K562 (cell line): ENCODE measurements around the gene CRYBA4. TPM values are rescaled to one million over a fixed set of nuclear protein-coding genes. Genes with fewer than 3 reads are reported as not detected.

ENCODE experiments used
- ARNT ChIP-seq, 2 experiments: fragments of 450-650 bp; IDR thresholded peaks; 2 replicates each; pipeline ENCODE4 v1.6.1; 2016; ENCODE audit warnings: mild to moderate bottlenecking in 1 of 2
- C11orf30 ChIP-seq: fragments of 450-650 bp; IDR thresholded peaks from 2 replicates; pipeline ENCODE4 v1.6.1; 2016; ENCODE audit warnings: low read depth, mild to moderate bottlenecking
- ETV6 ChIP-seq, 3 experiments: fragments of 150-350 bp in 1 of 3; sonication (generic) in 1 of 3; formaldehyde crosslinking in 1 of 3; IDR thresholded peaks; 2 replicates each; pipeline versions ENCODE4 v1.6.1 to v1.8.0; 2014 to 2022; ENCODE audit warnings: borderline replicate concordance in 2 of 3, low read depth in 2 of 3, antibody characterized with exemption in 1 of 3, low read length in 1 of 3, mild to moderate bottlenecking in 1 of 3, missing genetic modification reagents in 1 of 3
- GABPA ChIP-seq: fragments of 200-800 bp; sonication (Bioruptor generic); conservative IDR thresholded peaks from 2 replicates; pipeline ENCODE4 v1.6.1; 2016; ENCODE audit warnings: low read depth, missing genetic modification characterization, missing compliant biosample characterization
- KDM1A ChIP-seq, 2 experiments: fragments of 450-650 bp; IDR thresholded peaks; 2 replicates each; pipeline ENCODE4 v1.6.1; 2016; ENCODE audit warnings: mild to moderate bottlenecking in 2 of 2
- KLF6 ChIP-seq: fragments of 250-450 bp; sonication (Bioruptor Pico); IDR thresholded peaks from 2 replicates; pipeline ENCODE4 v1.4.0; 2020; ENCODE audit warnings: mild to moderate bottlenecking, moderate library complexity, borderline replicate concordance
- POLR2AphosphoS2 ChIP-seq: IDR thresholded peaks from 2 replicates; pipeline ENCODE4 v1.6.1; 2012; ENCODE audit warnings: low read length, improper control_type of control experiment
- RBM34 ChIP-seq: fragments of 200-400 bp; formaldehyde crosslinking; IDR thresholded peaks from 2 replicates; pipeline ENCODE4 v1.6.1; 2018; ENCODE audit warnings: low read length, borderline replicate concordance; ENCODE audit not compliant: insufficient read depth
- SMAD4 ChIP-seq: fragments of 250-450 bp; sonication (Bioruptor Pico); conservative IDR thresholded peaks from 2 replicates; pipeline ENCODE4 v1.8.0; 2021; ENCODE audit warnings: inconsistent platforms, mild to moderate bottlenecking, moderate library complexity
- polyA plus RNA-seq, 8 experiments: library from polyadenylated mRNA; depleted of rRNA in 4 of 8; stranded (reverse) in 5 of 8; unstranded in 3 of 8; fragments of >200 nt; fragmentation: Nextera tagmentation in 2 of 8; fragmentation: Illumina TruSeq in 1 of 8; extraction: Ambion mirVana in 2 of 8; extraction: Trizol in 1 of 8; gene quantifications; 2 replicates each; pipeline versions ENCODE4 v1.2.1 to v1.2.3, GENCODE V29; 2011 to 2014; ENCODE audit warnings: inconsistent platforms in 1 of 8, missing spikeins in 1 of 8
- total RNA-seq, 7 experiments: library from RNA; depleted of rRNA in 6 of 7; stranded (reverse); fragments of >200 nt in 6 of 7; fragmentation: Illumina TruSeq in 2 of 7; extraction: Trizol in 2 of 7; gene quantifications; 2 replicates each; pipeline versions ENCODE4 v1.2.1 to v1.2.3, GENCODE V29; 2011 to 2021; ENCODE audit warnings: low replicate concordance in 1 of 7
- TF ChIP-seq, protein P1 (sequence below), 2 experiments: fragments of 450-650 bp in 1 of 2; sonication (generic) in 1 of 2; formaldehyde crosslinking in 1 of 2; IDR thresholded peaks; 2 replicates each; pipeline versions ENCODE4 v1.7.1 to v1.9.0; 2016 to 2022; ENCODE audit warnings: inconsistent platforms in 1 of 2, mild to moderate bottlenecking in 1 of 2, missing genetic modification reagents in 1 of 2
- TF ChIP-seq, protein P2 (sequence below): sonication (generic); formaldehyde crosslinking; IDR thresholded peaks from 2 replicates; pipeline ENCODE4 v1.8.1; 2023; ENCODE audit warnings: mild to moderate bottlenecking, missing genetic modification reagents
- TF ChIP-seq, protein P3 (sequence below): sonication (generic); formaldehyde crosslinking; IDR thresholded peaks from 2 replicates; pipeline ENCODE4 v1.8.1; 2022; ENCODE audit warnings: missing genetic modification reagents

Gene CRYBA4
- total and polyA plus RNA-seq, 9 of the 15 experiments (the other 6 are each of a cell fraction or from before 2014, with no cell fraction given), result 0.59 to 3.3 (median 1.6) TPM

DNA sequence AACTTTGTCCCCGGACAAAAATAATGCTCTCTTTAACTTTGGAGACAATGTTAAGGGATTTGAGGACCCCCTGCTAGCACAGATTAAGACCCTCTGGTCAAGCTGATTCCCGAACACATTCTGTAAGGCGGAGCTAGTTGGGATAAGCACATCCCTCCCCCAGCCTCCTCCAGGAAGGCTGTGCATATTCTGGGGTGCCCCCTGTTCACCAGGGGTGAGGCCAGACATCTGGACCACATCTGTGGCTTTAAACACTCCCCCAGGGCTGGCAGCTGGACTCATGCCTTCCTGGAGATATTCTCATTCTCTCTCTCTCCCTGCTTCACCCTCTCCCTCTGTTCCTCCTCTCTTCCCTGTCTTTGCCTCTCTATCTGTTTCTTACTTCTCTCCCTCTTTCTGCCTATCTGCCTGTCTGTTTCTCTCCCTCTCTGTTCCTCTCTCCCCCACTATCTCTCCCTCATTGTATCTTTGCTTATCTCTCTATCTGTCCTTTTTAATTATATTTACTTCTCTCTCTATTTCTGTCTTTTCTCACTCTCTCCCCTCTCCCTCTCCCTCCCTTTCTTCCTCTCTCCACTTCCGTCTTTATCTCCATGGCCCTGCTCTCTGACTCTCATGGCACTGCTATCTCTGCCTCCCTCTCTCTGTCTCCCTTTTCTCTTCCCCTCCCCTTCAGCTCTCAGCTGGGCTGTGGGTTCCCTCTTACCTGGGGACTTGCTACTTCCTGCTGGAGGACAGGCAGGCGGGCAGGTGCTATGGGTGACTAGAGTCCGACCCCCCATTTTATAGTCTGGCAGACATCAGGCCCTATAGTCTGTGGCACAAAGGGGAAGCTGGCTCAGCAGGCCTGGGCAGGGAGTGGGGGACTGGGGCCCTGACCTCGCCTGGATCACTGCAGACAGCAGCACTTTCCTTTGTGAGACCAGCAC, 4.2 kb upstream of the CRYBA4 start, which contains the start of gene CRYBB1 (continued):
- TF ChIP-seq ETV6 (IDR thresholded peaks at IDR 0.05; ENCODE audit: borderline replicate concordance in 1 of 2, low read depth in 2 of 2, low read length in 1 of 2) (no peak), ETV6 (CRISPR knock-in tag; IDR thresholded peaks at IDR 0.05; ENCODE audit: borderline replicate concordance) (no peak), RBM34 (no peak), C11orf30 (no peak), ARNT (IDR thresholded peaks at IDR 0.05) (peak; percentile 37; a peak in 1 of 4 replicates), KLF6 (CRISPR knock-in tag) (no peak), SMAD4 (CRISPR knock-in tag) (no peak; the same call in 1 of the 2 replicates), POLR2AphosphoS2 (no peak), GABPA (tag) (peak; percentile 16; the same call in 1 of the 2 replicates), KDM1A (IDR thresholded peaks at IDR 0.05) (peak; percentile 24 to 55; a peak in 2 of 4 replicates)
- TF ChIP-seq, protein P1, sequence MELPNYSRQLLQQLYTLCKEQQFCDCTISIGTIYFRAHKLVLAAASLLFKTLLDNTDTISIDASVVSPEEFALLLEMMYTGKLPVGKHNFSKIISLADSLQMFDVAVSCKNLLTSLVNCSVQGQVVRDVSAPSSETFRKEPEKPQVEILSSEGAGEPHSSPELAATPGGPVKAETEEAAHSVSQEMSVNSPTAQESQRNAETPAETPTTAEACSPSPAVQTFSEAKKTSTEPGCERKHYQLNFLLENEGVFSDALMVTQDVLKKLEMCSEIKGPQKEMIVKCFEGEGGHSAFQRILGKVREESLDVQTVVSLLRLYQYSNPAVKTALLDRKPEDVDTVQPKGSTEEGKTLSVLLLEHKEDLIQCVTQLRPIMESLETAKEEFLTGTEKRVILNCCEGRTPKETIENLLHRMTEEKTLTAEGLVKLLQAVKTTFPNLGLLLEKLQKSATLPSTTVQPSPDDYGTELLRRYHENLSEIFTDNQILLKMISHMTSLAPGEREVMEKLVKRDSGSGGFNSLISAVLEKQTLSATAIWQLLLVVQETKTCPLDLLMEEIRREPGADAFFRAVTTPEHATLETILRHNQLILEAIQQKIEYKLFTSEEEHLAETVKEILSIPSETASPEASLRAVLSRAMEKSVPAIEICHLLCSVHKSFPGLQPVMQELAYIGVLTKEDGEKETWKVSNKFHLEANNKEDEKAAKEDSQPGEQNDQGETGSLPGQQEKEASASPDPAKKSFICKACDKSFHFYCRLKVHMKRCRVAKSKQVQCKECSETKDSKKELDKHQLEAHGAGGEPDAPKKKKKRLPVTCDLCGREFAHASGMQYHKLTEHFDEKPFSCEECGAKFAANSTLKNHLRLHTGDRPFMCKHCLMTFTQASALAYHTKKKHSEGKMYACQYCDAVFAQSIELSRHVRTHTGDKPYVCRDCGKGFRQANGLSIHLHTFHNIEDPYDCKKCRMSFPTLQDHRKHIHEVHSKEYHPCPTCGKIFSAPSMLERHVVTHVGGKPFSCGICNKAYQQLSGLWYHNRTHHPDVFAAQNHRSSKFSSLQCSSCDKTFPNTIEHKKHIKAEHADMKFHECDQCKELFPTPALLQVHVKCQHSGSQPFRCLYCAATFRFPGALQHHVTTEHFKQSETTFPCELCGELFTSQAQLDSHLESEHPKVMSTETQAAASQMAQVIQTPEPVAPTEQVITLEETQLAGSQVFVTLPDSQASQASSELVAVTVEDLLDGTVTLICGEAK (IDR thresholded peaks at IDR 0.05), result peak; percentile 58; the same call in 1 of the 2 replicates
- TF ChIP-seq, protein P1 (CRISPR knock-in tag; IDR thresholded peaks at IDR 0.05), result no peak
- TF ChIP-seq, protein P2, sequence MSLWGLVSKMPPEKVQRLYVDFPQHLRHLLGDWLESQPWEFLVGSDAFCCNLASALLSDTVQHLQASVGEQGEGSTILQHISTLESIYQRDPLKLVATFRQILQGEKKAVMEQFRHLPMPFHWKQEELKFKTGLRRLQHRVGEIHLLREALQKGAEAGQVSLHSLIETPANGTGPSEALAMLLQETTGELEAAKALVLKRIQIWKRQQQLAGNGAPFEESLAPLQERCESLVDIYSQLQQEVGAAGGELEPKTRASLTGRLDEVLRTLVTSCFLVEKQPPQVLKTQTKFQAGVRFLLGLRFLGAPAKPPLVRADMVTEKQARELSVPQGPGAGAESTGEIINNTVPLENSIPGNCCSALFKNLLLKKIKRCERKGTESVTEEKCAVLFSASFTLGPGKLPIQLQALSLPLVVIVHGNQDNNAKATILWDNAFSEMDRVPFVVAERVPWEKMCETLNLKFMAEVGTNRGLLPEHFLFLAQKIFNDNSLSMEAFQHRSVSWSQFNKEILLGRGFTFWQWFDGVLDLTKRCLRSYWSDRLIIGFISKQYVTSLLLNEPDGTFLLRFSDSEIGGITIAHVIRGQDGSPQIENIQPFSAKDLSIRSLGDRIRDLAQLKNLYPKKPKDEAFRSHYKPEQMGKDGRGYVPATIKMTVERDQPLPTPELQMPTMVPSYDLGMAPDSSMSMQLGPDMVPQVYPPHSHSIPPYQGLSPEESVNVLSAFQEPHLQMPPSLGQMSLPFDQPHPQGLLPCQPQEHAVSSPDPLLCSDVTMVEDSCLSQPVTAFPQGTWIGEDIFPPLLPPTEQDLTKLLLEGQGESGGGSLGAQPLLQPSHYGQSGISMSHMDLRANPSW, result no peak
- TF ChIP-seq, protein P3, sequence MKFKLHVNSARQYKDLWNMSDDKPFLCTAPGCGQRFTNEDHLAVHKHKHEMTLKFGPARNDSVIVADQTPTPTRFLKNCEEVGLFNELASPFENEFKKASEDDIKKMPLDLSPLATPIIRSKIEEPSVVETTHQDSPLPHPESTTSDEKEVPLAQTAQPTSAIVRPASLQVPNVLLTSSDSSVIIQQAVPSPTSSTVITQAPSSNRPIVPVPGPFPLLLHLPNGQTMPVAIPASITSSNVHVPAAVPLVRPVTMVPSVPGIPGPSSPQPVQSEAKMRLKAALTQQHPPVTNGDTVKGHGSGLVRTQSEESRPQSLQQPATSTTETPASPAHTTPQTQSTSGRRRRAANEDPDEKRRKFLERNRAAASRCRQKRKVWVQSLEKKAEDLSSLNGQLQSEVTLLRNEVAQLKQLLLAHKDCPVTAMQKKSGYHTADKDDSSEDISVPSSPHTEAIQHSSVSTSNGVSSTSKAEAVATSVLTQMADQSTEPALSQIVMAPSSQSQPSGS, result no peak
